ENCODE data around the gene SPATA6. TPM values are rescaled to one million over a fixed set of nuclear protein-coding genes. Genes with fewer than 3 reads are reported as not detected.

SPATA6 gene
- total RNA-seq, 4 donors from 2014 or later: 7.8 to 41.8 (median 16.9) TPM

DNA sequence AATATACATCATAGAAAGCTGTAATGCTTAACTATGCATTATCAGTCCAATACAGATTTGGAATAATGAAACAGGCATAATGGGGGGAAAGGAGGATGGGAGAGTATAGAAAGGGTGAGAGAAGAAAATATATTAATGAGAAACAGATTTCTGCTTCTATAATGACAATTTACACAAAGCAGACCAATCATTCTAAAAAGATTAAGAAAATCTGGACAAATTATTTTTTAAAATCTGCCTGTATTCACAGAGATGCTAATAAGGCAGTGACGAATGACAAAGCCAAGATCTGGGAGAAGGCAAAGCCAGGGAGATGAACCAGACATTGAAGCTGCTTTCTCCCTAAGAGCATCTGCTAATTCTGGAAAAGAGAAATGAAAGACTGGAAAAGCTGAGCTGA, 50.0 kb downstream of the SPATA6 start:
- no peak for ATAC-seq (ENCODE audit: low FRiP score)

DNA sequence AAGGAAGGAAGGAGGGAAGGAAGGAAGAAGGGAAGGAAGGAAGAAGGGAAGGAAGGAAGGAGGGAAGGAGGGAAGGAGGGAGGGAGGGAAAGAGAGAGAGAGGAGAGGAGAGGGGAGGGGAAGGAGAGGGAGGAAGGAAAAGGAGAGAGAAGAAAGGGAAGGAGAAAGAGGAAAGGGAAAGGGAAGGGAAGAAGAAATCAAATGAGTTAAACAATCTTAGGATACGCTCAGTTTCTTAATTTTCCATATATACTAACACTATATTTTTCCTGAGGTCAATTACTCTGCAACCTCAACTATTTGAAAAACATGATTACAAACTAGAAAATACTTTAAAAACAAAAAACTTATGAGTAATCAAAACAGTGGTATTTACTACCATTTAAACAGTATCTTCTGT, 53.3 kb downstream of the SPATA6 start:
- DNase-seq (ENCODE audit: low spot score) (no peak), ATAC-seq (ENCODE audit: low FRiP score) (no peak)
- TF ChIP-seq, protein P1, sequence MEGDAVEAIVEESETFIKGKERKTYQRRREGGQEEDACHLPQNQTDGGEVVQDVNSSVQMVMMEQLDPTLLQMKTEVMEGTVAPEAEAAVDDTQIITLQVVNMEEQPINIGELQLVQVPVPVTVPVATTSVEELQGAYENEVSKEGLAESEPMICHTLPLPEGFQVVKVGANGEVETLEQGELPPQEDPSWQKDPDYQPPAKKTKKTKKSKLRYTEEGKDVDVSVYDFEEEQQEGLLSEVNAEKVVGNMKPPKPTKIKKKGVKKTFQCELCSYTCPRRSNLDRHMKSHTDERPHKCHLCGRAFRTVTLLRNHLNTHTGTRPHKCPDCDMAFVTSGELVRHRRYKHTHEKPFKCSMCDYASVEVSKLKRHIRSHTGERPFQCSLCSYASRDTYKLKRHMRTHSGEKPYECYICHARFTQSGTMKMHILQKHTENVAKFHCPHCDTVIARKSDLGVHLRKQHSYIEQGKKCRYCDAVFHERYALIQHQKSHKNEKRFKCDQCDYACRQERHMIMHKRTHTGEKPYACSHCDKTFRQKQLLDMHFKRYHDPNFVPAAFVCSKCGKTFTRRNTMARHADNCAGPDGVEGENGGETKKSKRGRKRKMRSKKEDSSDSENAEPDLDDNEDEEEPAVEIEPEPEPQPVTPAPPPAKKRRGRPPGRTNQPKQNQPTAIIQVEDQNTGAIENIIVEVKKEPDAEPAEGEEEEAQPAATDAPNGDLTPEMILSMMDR (IDR thresholded peaks at IDR 0.05): no peak

More for the DNA sequence above, 50.0 kb downstream of the SPATA6 start:
- DNase-seq (ENCODE audit: low spot score): no peak
- TF ChIP-seq, protein P1 (IDR thresholded peaks at IDR 0.05): no peak

GRCh38 chr1:48415050-48415449, 57.0 kb downstream of the SPATA6 start:
- no peak for DNase-seq (ENCODE audit: low spot score)

GRCh38 chr1:48414264-48414663, 57.7 kb downstream of the SPATA6 start:
- TF ChIP-seq, protein P1 (IDR thresholded peaks at IDR 0.05): no peak
- ATAC-seq (ENCODE audit: low FRiP score): peak; percentile 76

More at GRCh38 chr1:48415050-48415449, 57.0 kb downstream of the SPATA6 start:
- no peak for ATAC-seq (ENCODE audit: low FRiP score)
- TF ChIP-seq, protein P1 (IDR thresholded peaks at IDR 0.05): no peak

GRCh38 chr1:48405940-48406339, 66.1 kb downstream of the SPATA6 start:
- DNase-seq (ENCODE audit: low spot score) (no peak), ATAC-seq (ENCODE audit: low FRiP score) (no peak)
- TF ChIP-seq, protein P1 (IDR thresholded peaks at IDR 0.05): no peak

More at GRCh38 chr1:48414264-48414663, 57.7 kb downstream of the SPATA6 start:
- DNase-seq (ENCODE audit: low spot score): no peak

- TF ChIP-seq, protein P1 (IDR thresholded peaks at IDR 0.05): no peak
- no peak for ATAC-seq (ENCODE audit: low FRiP score)
- DNase-seq (ENCODE audit: low spot score): no peak
Observed at GRCh38 chr1:48405400-48405799, 66.6 kb downstream of the SPATA6 start.

DNA sequence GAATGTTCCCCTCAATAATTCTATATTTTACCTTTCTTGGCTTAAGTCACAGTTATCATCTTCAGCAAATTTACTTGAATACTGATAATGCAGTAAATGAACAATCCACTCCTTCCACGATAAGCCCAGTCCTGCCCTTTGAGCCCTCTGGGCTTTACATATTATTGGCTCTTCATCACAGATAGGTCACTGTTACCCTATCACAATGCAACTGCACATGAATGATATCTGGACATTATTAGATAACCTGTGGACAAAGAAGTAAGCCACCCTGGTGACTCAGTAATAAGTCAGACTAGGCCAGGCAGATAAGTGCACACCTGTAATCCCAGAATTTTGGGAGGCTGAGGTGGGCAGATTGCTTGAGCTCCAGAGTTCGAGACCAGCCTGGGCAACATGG, 69.4 kb downstream of the SPATA6 start:
- DNase-seq (ENCODE audit: low spot score) (no peak), ATAC-seq (ENCODE audit: low FRiP score) (no peak)
- TF ChIP-seq, protein P1 (IDR thresholded peaks at IDR 0.05): no peak
